ENCODE data around the gene GRHL1.
"Not testable (repeated sequence)": the region's sequence is repeated elsewhere in the genome, so short reads cannot be mapped to it uniquely, and the experiment has no call there.

Gene GRHL1

GRCh38 chr2:10022966-10023662 is 71.6 kb downstream of the GRHL1 start:
- H3K36me3 ChIP-seq (ENCODE audit: control insufficient read depth in 2 of 2, insufficient read depth in 2 of 2, low read length in 2 of 2) = no peaks in the 10 kb centered on the region
- H3K27ac ChIP-seq (ENCODE audit: low read depth in 2 of 2, low read length in 2 of 2) = no peak overlapping the region
- H3K4me3 ChIP-seq (ENCODE audit: low read length in 2 of 2) = no peak overlapping the region
- H3K9ac ChIP-seq (ENCODE audit: low read depth in 1 of 2, low read length in 2 of 2) = no peak overlapping the region
- H3K27me3 ChIP-seq (ENCODE audit: control insufficient read depth in 2 of 2, insufficient read depth in 2 of 2, low read length in 2 of 2) = peaks cover 0 to 1% of the 10 kb centered on the region in 2 donors
- no peaks in the 10 kb centered on the region for H3K9me3 ChIP-seq (ENCODE audit: control insufficient read depth in 2 of 2, low read length in 2 of 2)
- no peaks in the 10 kb centered on the region for H3K4me1 ChIP-seq (ENCODE audit: control insufficient read depth in 2 of 2, insufficient read depth in 2 of 2, low read length in 2 of 2)

- H3K9me3 ChIP-seq (ENCODE audit: control insufficient read depth in 2 of 2, low read length in 2 of 2) = no peaks in the 10 kb centered on the region
- H3K4me3 ChIP-seq (ENCODE audit: low read length in 2 of 2) = no peak overlapping the region
- no peaks in the 10 kb centered on the region for H3K27me3 ChIP-seq (ENCODE audit: control insufficient read depth in 2 of 2, insufficient read depth in 2 of 2, low read length in 2 of 2)
- no peaks in the 10 kb centered on the region for H3K36me3 ChIP-seq (ENCODE audit: control insufficient read depth in 2 of 2, insufficient read depth in 2 of 2, low read length in 2 of 2)
- H3K9ac ChIP-seq (ENCODE audit: low read depth in 1 of 2, low read length in 2 of 2) = no peak overlapping the region
- peaks cover 13 to 14% of the 10 kb centered on the region in 2 donors for H3K4me1 ChIP-seq (ENCODE audit: control insufficient read depth in 2 of 2, insufficient read depth in 2 of 2, low read length in 2 of 2)
- H3K27ac ChIP-seq (ENCODE audit: low read depth in 2 of 2, low read length in 2 of 2) = no peak overlapping the region
These were observed 75.6 kb downstream of the GRHL1 start for GRCh38 chr2:10026940-10027569.

- Histone ChIP-seq H3K36me3 (ENCODE audit: control insufficient read depth in 2 of 2, insufficient read depth in 2 of 2, low read length in 2 of 2) (no peaks in the 10 kb centered on the region), H3K9ac (ENCODE audit: low read depth in 1 of 2, low read length in 2 of 2) (no peak overlapping the region), H3K27me3 (ENCODE audit: control insufficient read depth in 2 of 2, insufficient read depth in 2 of 2, low read length in 2 of 2) (no peaks in the 10 kb centered on the region), H3K27ac (ENCODE audit: low read depth in 2 of 2, low read length in 2 of 2) (no peak overlapping the region), H3K4me1 (ENCODE audit: control insufficient read depth in 2 of 2, insufficient read depth in 2 of 2, low read length in 2 of 2) (peaks cover 13 to 14% of the 10 kb centered on the region in 2 donors), H3K4me3 (ENCODE audit: low read length in 2 of 2) (no peak overlapping the region), H3K9me3 (ENCODE audit: control insufficient read depth in 2 of 2, low read length in 2 of 2) (no peaks in the 10 kb centered on the region)
These were observed 76.3 kb downstream of the GRHL1 start for GRCh38 chr2:10027660-10028330.

GRCh38 chr2:10028407-10028987 is 77.0 kb downstream of the GRHL1 start:
- no peak overlapping the region for H3K4me3 ChIP-seq (ENCODE audit: low read length in 2 of 2)
- peaks cover 13 to 14% of the 10 kb centered on the region in 2 donors for H3K4me1 ChIP-seq (ENCODE audit: control insufficient read depth in 2 of 2, insufficient read depth in 2 of 2, low read length in 2 of 2)
- H3K36me3 ChIP-seq (ENCODE audit: control insufficient read depth in 2 of 2, insufficient read depth in 2 of 2, low read length in 2 of 2) = no peaks in the 10 kb centered on the region
- no peak overlapping the region for H3K27ac ChIP-seq (ENCODE audit: low read depth in 2 of 2, low read length in 2 of 2)
- no peaks in the 10 kb centered on the region for H3K27me3 ChIP-seq (ENCODE audit: control insufficient read depth in 2 of 2, insufficient read depth in 2 of 2, low read length in 2 of 2)
- no peak overlapping the region for H3K9ac ChIP-seq (ENCODE audit: low read depth in 1 of 2, low read length in 2 of 2)
- no peaks in the 10 kb centered on the region for H3K9me3 ChIP-seq (ENCODE audit: control insufficient read depth in 2 of 2, low read length in 2 of 2)

- Histone ChIP-seq H3K27ac (ENCODE audit: low read depth in 2 of 2, low read length in 2 of 2) (peak overlapping the region; percentile 39 to 43), H3K4me3 (ENCODE audit: low read length in 2 of 2) (peak overlapping the region; percentile 7 to 40), H3K9ac (ENCODE audit: low read depth in 1 of 2, low read length in 2 of 2) (peak overlapping the region in 1 of 2 donors; percentile 56)
These were observed 77.7 kb downstream of the GRHL1 start for GRCh38 chr2:10028988-10029874.

GRCh38 chr2:10029875-10030223 is 78.4 kb downstream of the GRHL1 start:
- H3K9me3 ChIP-seq (ENCODE audit: control insufficient read depth in 2 of 2, low read length in 2 of 2) = no peaks in the 10 kb centered on the region
- peaks cover 13 to 14% of the 10 kb centered on the region in 2 donors for H3K4me1 ChIP-seq (ENCODE audit: control insufficient read depth in 2 of 2, insufficient read depth in 2 of 2, low read length in 2 of 2)
- peak overlapping the region in 1 of 2 donors; percentile 43 for H3K27ac ChIP-seq (ENCODE audit: low read depth in 2 of 2, low read length in 2 of 2)
- peak overlapping the region in 1 of 2 donors; percentile 56 for H3K9ac ChIP-seq (ENCODE audit: low read depth in 1 of 2, low read length in 2 of 2)
- H3K4me3 ChIP-seq (ENCODE audit: low read length in 2 of 2) = peak overlapping the region in 1 of 2 donors; percentile 61
- no peaks in the 10 kb centered on the region for H3K36me3 ChIP-seq (ENCODE audit: control insufficient read depth in 2 of 2, insufficient read depth in 2 of 2, low read length in 2 of 2)
- H3K27me3 ChIP-seq (ENCODE audit: control insufficient read depth in 2 of 2, insufficient read depth in 2 of 2, low read length in 2 of 2) = no peaks in the 10 kb centered on the region

More at GRCh38 chr2:10028988-10029874, 77.7 kb downstream of the GRHL1 start:
- H3K27me3 ChIP-seq (ENCODE audit: control insufficient read depth in 2 of 2, insufficient read depth in 2 of 2, low read length in 2 of 2) = no peaks in the 10 kb centered on the region
- H3K36me3 ChIP-seq (ENCODE audit: control insufficient read depth in 2 of 2, insufficient read depth in 2 of 2, low read length in 2 of 2) = no peaks in the 10 kb centered on the region
- peaks cover 13 to 14% of the 10 kb centered on the region in 2 donors for H3K4me1 ChIP-seq (ENCODE audit: control insufficient read depth in 2 of 2, insufficient read depth in 2 of 2, low read length in 2 of 2)
- no peaks in the 10 kb centered on the region for H3K9me3 ChIP-seq (ENCODE audit: control insufficient read depth in 2 of 2, low read length in 2 of 2)

GRCh38 chr2:10030311-10030736 is 78.8 kb downstream of the GRHL1 start:
- peak overlapping the region; percentile 1 to 26 for H3K9ac ChIP-seq (ENCODE audit: low read depth in 1 of 2, low read length in 2 of 2)
- no peak overlapping the region for H3K27ac ChIP-seq (ENCODE audit: low read depth in 2 of 2, low read length in 2 of 2)
- H3K27me3 ChIP-seq (ENCODE audit: control insufficient read depth in 2 of 2, insufficient read depth in 2 of 2, low read length in 2 of 2) = no peaks in the 10 kb centered on the region
- H3K36me3 ChIP-seq (ENCODE audit: control insufficient read depth in 2 of 2, insufficient read depth in 2 of 2, low read length in 2 of 2) = no peaks in the 10 kb centered on the region
- peaks cover 13 to 14% of the 10 kb centered on the region in 2 donors for H3K4me1 ChIP-seq (ENCODE audit: control insufficient read depth in 2 of 2, insufficient read depth in 2 of 2, low read length in 2 of 2)
- H3K4me3 ChIP-seq (ENCODE audit: low read length in 2 of 2) = peak overlapping the region in 1 of 2 donors; percentile 61
- no peaks in the 10 kb centered on the region for H3K9me3 ChIP-seq (ENCODE audit: control insufficient read depth in 2 of 2, low read length in 2 of 2)

- H3K27ac ChIP-seq (ENCODE audit: low read depth in 2 of 2, low read length in 2 of 2); H3K36me3 ChIP-seq (ENCODE audit: control insufficient read depth in 2 of 2, insufficient read depth in 2 of 2, low read length in 2 of 2); H3K9me3 ChIP-seq (ENCODE audit: control insufficient read depth in 2 of 2, low read length in 2 of 2); H3K27me3 ChIP-seq (ENCODE audit: control insufficient read depth in 2 of 2, insufficient read depth in 2 of 2, low read length in 2 of 2): not testable (repeated sequence)
- H3K9ac ChIP-seq (ENCODE audit: low read depth in 1 of 2, low read length in 2 of 2) = peak overlapping the region; percentile 1 to 26
- H3K4me1 ChIP-seq (ENCODE audit: control insufficient read depth in 2 of 2, insufficient read depth in 2 of 2, low read length in 2 of 2) = peaks cover 14 to 15% of the 10 kb centered on the region in 2 donors
- peak overlapping the region in 1 of 2 donors; percentile 61 for H3K4me3 ChIP-seq (ENCODE audit: low read length in 2 of 2)
These were observed 79.3 kb downstream of the GRHL1 start for GRCh38 chr2:10030798-10031197.

GRCh38 chr2:10031886-10032745 is 80.6 kb downstream of the GRHL1 start:
- no peak overlapping the region for H3K27ac ChIP-seq (ENCODE audit: low read depth in 2 of 2, low read length in 2 of 2)
- peaks cover 18 to 21% of the 10 kb centered on the region in 2 donors for H3K4me1 ChIP-seq (ENCODE audit: control insufficient read depth in 2 of 2, insufficient read depth in 2 of 2, low read length in 2 of 2)
- H3K9ac ChIP-seq (ENCODE audit: low read depth in 1 of 2, low read length in 2 of 2) = no peak overlapping the region
- no peaks in the 10 kb centered on the region for H3K36me3 ChIP-seq (ENCODE audit: control insufficient read depth in 2 of 2, insufficient read depth in 2 of 2, low read length in 2 of 2)
- H3K4me3 ChIP-seq (ENCODE audit: low read length in 2 of 2) = no peak overlapping the region
- H3K9me3 ChIP-seq (ENCODE audit: control insufficient read depth in 2 of 2, low read length in 2 of 2) = no peaks in the 10 kb centered on the region
- no peaks in the 10 kb centered on the region for H3K27me3 ChIP-seq (ENCODE audit: control insufficient read depth in 2 of 2, insufficient read depth in 2 of 2, low read length in 2 of 2)

Data from mucosa of rectum (tissue), 2 donors.